Middle frontal gyrus (tissue), 1 donor: ENCODE data around the gene PTGS1.
"Not testable (repeated sequence)": the region's sequence is repeated elsewhere in the genome, so short reads cannot be mapped to it uniquely, and the experiment has no call there.

Experiments
- DNase-seq: peaks from one replicate; pipeline ENCODE4 v3.0.0-alpha.2; 2015; ENCODE audit warnings: low spot score; ENCODE audit errors: extremely low spot score

The PTGS1 gene

GRCh38 chr9:122370869-122371755 lies at the start of gene PTGS1:
PTGS1 (plus strand) TSS chr9:122371024; CDS start chr9:122371085, 61 bp downstream.
- no peak for DNase-seq

- no peak for DNase-seq
Measured at GRCh38 chr9:122322553-122322952, 48.3 kb upstream of the PTGS1 start.

- not testable (repeated sequence) for DNase-seq
Measured at GRCh38 chr9:122324665-122325064, 46.2 kb upstream of the PTGS1 start.

- no peak for DNase-seq
Measured at GRCh38 chr9:122325124-122325523, 45.7 kb upstream of the PTGS1 start.

GRCh38 chr9:122327175-122327574 lies 43.6 kb upstream of the PTGS1 start:
- DNase-seq: no peak

- DNase-seq: no peak
Measured at GRCh38 chr9:122329597-122329996, 41.2 kb upstream of the PTGS1 start.

- not testable (repeated sequence) for DNase-seq
Measured at GRCh38 chr9:122330466-122330865, 40.4 kb upstream of the PTGS1 start.

- DNase-seq: no peak
Measured at GRCh38 chr9:122331523-122331927, 39.3 kb upstream of the PTGS1 start.

GRCh38 chr9:122332083-122332482 lies 38.7 kb upstream of the PTGS1 start:
- no peak for DNase-seq

- DNase-seq: no peak
Measured at GRCh38 chr9:122332644-122333043, 38.2 kb upstream of the PTGS1 start.

GRCh38 chr9:122333169-122333808 lies 37.5 kb upstream of the PTGS1 start:
- DNase-seq: no peak

GRCh38 chr9:122334916-122335315 lies 35.9 kb upstream of the PTGS1 start:
- no peak for DNase-seq

GRCh38 chr9:122336189-122336588 lies 34.6 kb upstream of the PTGS1 start:
- DNase-seq: no peak

GRCh38 chr9:122336866-122337555 lies 33.8 kb upstream of the PTGS1 start:
- DNase-seq: no peak

- DNase-seq: no peak
Measured at GRCh38 chr9:122337556-122337929, 33.3 kb upstream of the PTGS1 start.

GRCh38 chr9:122338536-122338935 lies 32.3 kb upstream of the PTGS1 start:
- no peak for DNase-seq

- no peak for DNase-seq
Measured at GRCh38 chr9:122338994-122339393, 31.8 kb upstream of the PTGS1 start.

GRCh38 chr9:122339579-122339978 lies 31.2 kb upstream of the PTGS1 start:
- DNase-seq: no peak

- no peak for DNase-seq
Measured at GRCh38 chr9:122340161-122340560, 30.7 kb upstream of the PTGS1 start.

- DNase-seq: no peak
Measured at GRCh38 chr9:122342323-122343050, 28.3 kb upstream of the PTGS1 start.
